ENCODE measurements around the gene KCNIP4. TPM values are rescaled to one million over a fixed set of nuclear protein-coding genes. Genes with fewer than 3 reads are reported as not detected.

KCNIP4 gene
- total and polyA plus RNA-seq, 11 donors, result 0.19 TPM; not detected in 10

DNA sequence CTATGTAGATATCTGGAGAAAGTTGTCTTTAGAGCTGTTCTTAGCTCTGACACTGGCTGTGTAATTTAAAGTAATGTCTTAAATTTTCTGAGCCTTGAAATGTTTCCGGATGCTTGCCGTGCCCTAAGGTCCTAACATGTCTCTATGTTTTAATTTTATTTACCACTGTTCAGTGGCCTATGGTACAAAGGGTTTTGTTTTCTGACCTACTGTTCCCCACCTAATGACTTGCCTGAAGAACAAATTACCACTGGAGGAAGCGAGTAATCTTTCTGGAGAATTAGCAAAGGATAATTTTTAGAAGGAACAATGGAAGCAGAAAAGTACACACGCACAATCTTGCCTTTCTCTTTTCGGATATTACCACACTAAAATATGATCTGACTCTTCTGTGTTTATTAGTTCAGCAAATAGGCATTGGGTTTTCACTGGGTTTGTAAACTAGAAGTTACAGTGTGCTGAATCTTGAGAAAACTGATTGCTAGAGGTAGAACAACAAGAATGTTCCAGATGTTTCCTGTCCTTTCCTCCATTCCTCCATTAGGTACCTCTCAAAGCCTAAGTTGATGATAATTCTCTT, 812.4 kb downstream of the KCNIP4 start:
- no peak for ATAC-seq
- Histone ChIP-seq H3K27ac (no peak overlapping the region), H3K36me3 (no peaks in the 10 kb centered on the region), H3K27me3 (no peaks in the 10 kb centered on the region), H3K4me3 (no peak overlapping the region), H3K9me3 (no peaks in the 10 kb centered on the region), H3K4me1 (no peaks in the 10 kb centered on the region)
- no peak for TF ChIP-seq POLR2A (IDR thresholded peaks at IDR 0.05)
- TF ChIP-seq, protein P1, sequence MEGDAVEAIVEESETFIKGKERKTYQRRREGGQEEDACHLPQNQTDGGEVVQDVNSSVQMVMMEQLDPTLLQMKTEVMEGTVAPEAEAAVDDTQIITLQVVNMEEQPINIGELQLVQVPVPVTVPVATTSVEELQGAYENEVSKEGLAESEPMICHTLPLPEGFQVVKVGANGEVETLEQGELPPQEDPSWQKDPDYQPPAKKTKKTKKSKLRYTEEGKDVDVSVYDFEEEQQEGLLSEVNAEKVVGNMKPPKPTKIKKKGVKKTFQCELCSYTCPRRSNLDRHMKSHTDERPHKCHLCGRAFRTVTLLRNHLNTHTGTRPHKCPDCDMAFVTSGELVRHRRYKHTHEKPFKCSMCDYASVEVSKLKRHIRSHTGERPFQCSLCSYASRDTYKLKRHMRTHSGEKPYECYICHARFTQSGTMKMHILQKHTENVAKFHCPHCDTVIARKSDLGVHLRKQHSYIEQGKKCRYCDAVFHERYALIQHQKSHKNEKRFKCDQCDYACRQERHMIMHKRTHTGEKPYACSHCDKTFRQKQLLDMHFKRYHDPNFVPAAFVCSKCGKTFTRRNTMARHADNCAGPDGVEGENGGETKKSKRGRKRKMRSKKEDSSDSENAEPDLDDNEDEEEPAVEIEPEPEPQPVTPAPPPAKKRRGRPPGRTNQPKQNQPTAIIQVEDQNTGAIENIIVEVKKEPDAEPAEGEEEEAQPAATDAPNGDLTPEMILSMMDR (IDR thresholded peaks at IDR 0.05), result no peak
- intact Hi-C loops (cut with DNase I), result loop anchor here in 5 of 10 donors (10.0 kb wide), 1 partner anchor 361 kb away; no protein-coding TSS in a partner anchor
- WGBS, 4 donors, result 74 to 87% (median 81%) methylated on average over 5 of the region's 5 CpGs
- DNase-seq, result no peak

DNA sequence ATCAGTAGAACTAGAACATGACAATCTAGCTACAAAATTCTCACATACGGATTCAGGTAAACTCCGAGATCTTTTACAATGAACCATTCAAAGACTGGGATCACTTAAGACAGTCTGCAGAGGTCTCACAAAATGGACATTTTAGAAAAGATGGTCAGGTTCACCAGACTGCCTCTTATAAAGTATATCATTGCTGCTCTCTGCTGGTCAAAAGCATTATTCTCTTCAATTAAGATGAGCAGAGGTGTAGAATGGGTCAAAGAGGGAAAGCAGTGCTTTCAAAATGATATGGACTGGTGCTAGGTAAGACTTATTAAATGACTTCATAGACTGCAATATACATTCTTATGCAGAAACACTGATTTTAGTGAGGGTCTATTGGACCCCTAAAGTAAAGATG, 813.6 kb downstream of the KCNIP4 start:
- no peak overlapping the region for H3K27ac ChIP-seq
- no peaks in the 10 kb centered on the region for H3K27me3 ChIP-seq
- 83 to 93% (median 87%) methylated on average over 2 of the region's 2 CpGs for WGBS, 4 donors
- no peak overlapping the region for H3K4me3 ChIP-seq
- H3K9me3 ChIP-seq, result no peaks in the 10 kb centered on the region
- ATAC-seq (peak in 1 of 4 donors; percentile 31), DNase-seq (no peak)
- H3K4me1 ChIP-seq, result no peaks in the 10 kb centered on the region
- no peak for TF ChIP-seq POLR2A (IDR thresholded peaks at IDR 0.05)
- TF ChIP-seq, protein P1 (IDR thresholded peaks at IDR 0.05), result peak in 6 of 12 donors; percentile 7 to 33 (median 24)
- intact Hi-C loops (cut with DNase I), result loop anchor here in 7 of 10 donors (5.0 to 10.0 kb wide), 3 partner anchors 358 to 363 kb away; no protein-coding TSS in a partner anchor
- H3K36me3 ChIP-seq, result no peaks in the 10 kb centered on the region

DNA sequence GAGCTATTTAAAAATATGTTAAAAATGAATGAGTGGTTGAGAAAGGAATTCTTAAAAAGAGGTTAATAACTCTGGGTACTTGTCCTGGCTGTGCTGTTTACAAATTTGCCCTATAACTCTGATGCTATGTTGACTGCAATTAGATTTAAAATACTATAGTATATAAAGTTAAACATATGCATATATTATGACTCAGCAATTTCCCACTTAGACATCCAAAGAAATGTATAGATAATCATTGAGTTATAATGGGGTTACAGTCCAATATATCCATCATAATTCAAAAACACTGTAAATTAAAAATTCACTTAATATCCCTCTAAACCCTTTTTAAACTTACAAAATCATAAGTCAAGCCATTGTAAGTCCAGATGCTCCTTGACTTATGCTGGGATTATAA, 818.0 kb downstream of the KCNIP4 start:
- ATAC-seq, result no peak

DNA sequence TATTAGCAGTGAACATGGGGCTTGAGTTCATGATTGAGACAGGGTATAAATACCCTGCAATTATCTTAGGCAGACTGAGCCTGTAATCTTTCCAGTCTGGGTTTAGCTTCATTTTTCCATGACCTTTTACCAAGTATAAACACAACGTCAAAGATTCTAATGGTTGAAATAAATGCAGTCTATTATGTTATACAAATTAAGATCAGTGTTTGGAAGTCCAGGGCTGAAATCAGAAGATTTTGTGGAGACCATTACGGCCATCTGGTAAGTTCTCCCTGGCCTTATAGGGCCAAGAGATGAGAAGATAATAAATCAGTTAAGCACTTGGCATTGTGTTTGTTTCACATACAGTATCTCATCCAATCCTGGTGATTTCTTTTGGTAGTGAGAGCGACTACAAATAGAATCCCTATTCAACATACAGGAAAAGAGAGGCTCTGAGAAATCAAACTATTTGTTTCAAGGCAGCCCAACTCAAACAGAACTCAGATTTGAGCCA, 822.5 kb downstream of the KCNIP4 start:
- Histone ChIP-seq H3K27ac (peak overlapping the region in 1 of 12 donors; percentile 61), H3K4me1 (no peaks in the 10 kb centered on the region), H3K36me3 (no peaks in the 10 kb centered on the region), H3K4me3 (no peak overlapping the region), H3K27me3 (no peaks in the 10 kb centered on the region), H3K9me3 (peaks cover 0 to 9% (median 0%) of the 10 kb centered on the region in 12 donors)
- DNase-seq (no peak), ATAC-seq (no peak)
- WGBS, 4 donors, result 50 to 65% (median 56%) methylated on average over 3 of the region's 3 CpGs
- intact Hi-C loops (cut with DNase I), result no loop called here
- TF ChIP-seq, protein P1 (IDR thresholded peaks at IDR 0.05), result no peak
- no peak for TF ChIP-seq POLR2A (IDR thresholded peaks at IDR 0.05)

More for the DNA sequence above, 818.0 kb downstream of the KCNIP4 start:
- Histone ChIP-seq H3K27ac (no peak overlapping the region), H3K27me3 (no peaks in the 10 kb centered on the region), H3K36me3 (no peaks in the 10 kb centered on the region), H3K9me3 (no peaks in the 10 kb centered on the region), H3K4me3 (no peak overlapping the region), H3K4me1 (no peaks in the 10 kb centered on the region)
- TF ChIP-seq, protein P1 (IDR thresholded peaks at IDR 0.05), result no peak
- TF ChIP-seq POLR2A (IDR thresholded peaks at IDR 0.05), result no peak
- intact Hi-C loops (cut with DNase I), result loop anchor here in 7 of 10 donors (5.0 to 10.0 kb wide), 3 partner anchors 353 to 358 kb away; no protein-coding TSS in a partner anchor
- DNase-seq, result no peak

All from heart left ventricle (tissue), 16 donors.